HEK293T (cell line): Measurements from ENCODE around the gene FOXI3.

ENCODE experiments used
- CTCF ChIA-PET: fragments of 350-600 bp; formaldehyde crosslinking; extraction: SDS; loops from one replicate; lab custom pipeline; 2021; ENCODE audit warnings: antibody characterized with exemption, inconsistent platforms; lab: Yijun Ruan, JAX
- POLR2A ChIA-PET: fragments of 350-600 bp; formaldehyde crosslinking; extraction: SDS; loops from one replicate; lab custom pipeline; 2020; ENCODE audit warnings: antibody characterized with exemption, inconsistent platforms; lab: Yijun Ruan, JAX
- DNase-seq: peaks from one replicate; pipeline ENCODE4 v3.0.0; 2012; ENCODE audit warnings: mixed read lengths; ENCODE audit errors: extremely low spot score
- ARNT ChIP-seq: fragments of 450-650 bp; IDR thresholded peaks from 2 replicates; pipeline ENCODE4 v1.6.1; 2017; ENCODE audit warnings: mild to moderate bottlenecking
- BHLHE40 ChIP-seq: fragments of 450-650 bp; IDR thresholded peaks from 2 replicates; pipeline ENCODE4 v1.6.1; 2016; ENCODE audit warnings: mild to moderate bottlenecking, moderate library complexity, borderline replicate concordance
- CTBP1 ChIP-seq: fragments of 450-650 bp; IDR thresholded peaks from 2 replicates; pipeline ENCODE4 v1.6.1; 2016; ENCODE audit warnings: borderline replicate concordance
- ELF4 ChIP-seq: fragments of 450-650 bp; IDR thresholded peaks from 2 replicates; pipeline ENCODE4 v1.6.1; 2017; ENCODE audit warnings: antibody characterized with exemption
- FOXA1 ChIP-seq: fragments of 450-650 bp; IDR thresholded peaks from 2 replicates; pipeline ENCODE4 v1.6.1; 2016; ENCODE audit warnings: mild to moderate bottlenecking
- FOXK2 ChIP-seq: fragments of 450-650 bp; IDR thresholded peaks from 2 replicates; pipeline ENCODE4 v1.6.1; 2016; ENCODE audit warnings: mild to moderate bottlenecking
- FOXM1 ChIP-seq: fragments of 450-650 bp; IDR thresholded peaks from 2 replicates; pipeline ENCODE4 v1.6.1; 2017; ENCODE audit warnings: mild to moderate bottlenecking, borderline replicate concordance
- HDGF ChIP-seq: fragments of 450-650 bp; IDR thresholded peaks from 2 replicates; pipeline ENCODE4 v1.6.1; 2017; ENCODE audit warnings: antibody characterized with exemption, borderline replicate concordance
- L3MBTL2 ChIP-seq: fragments of 450-650 bp; conservative IDR thresholded peaks from 2 replicates; pipeline ENCODE4 v1.6.1; 2016; ENCODE audit warnings: mild to moderate bottlenecking
- LEF1 ChIP-seq: fragments of 450-650 bp; IDR thresholded peaks from 2 replicates; pipeline ENCODE4 v1.6.1; 2017; ENCODE audit warnings: mild to moderate bottlenecking, borderline replicate concordance
- NFRKB ChIP-seq: fragments of 450-650 bp; IDR thresholded peaks from 2 replicates; pipeline ENCODE4 v1.6.1; 2016; ENCODE audit warnings: mild to moderate bottlenecking, moderate library complexity
- PKNOX1 ChIP-seq: fragments of 450-650 bp; IDR thresholded peaks from 2 replicates; pipeline ENCODE4 v1.6.1; 2016
- SP1 ChIP-seq: fragments of 450-650 bp; IDR thresholded peaks from 2 replicates; pipeline ENCODE4 v1.6.1; 2017
- SUZ12 ChIP-seq: fragments of 450-650 bp; IDR thresholded peaks from 2 replicates; pipeline ENCODE4 v1.6.1; 2016; ENCODE audit warnings: mild to moderate bottlenecking
- TARDBP ChIP-seq: fragments of 450-650 bp; IDR thresholded peaks from 2 replicates; pipeline ENCODE4 v1.6.1; 2016
- ZNF384 ChIP-seq: fragments of 450-650 bp; IDR thresholded peaks from 2 replicates; pipeline ENCODE4 v1.6.1; 2016

Gene FOXI3

GRCh38 chr2:88400037-88400767 lies 52.3 kb downstream of the FOXI3 start:
- no peak for DNase-seq
- ChIA-PET CTCF (no interaction called here), POLR2A (no interaction called here)
- TF ChIP-seq BHLHE40, result no peak
- TF ChIP-seq SUZ12, result no peak
- TF ChIP-seq FOXM1, result no peak
- no peak for TF ChIP-seq ELF4
- no peak for TF ChIP-seq ZNF384
- TF ChIP-seq FOXA1, result no peak
- TF ChIP-seq NFRKB, result no peak

GRCh38 chr2:88398180-88398579 lies 54.3 kb downstream of the FOXI3 start:
- ChIA-PET CTCF (no interaction called here), POLR2A (no interaction called here)
- TF ChIP-seq TARDBP, result no peak
- no peak for TF ChIP-seq LEF1
- TF ChIP-seq L3MBTL2, result no peak
- no peak for TF ChIP-seq BHLHE40
- no peak for TF ChIP-seq FOXA1
- TF ChIP-seq FOXK2, result no peak
- TF ChIP-seq ELF4, result no peak
- no peak for TF ChIP-seq SUZ12
- TF ChIP-seq ZNF384, result no peak
- no peak for TF ChIP-seq HDGF
- TF ChIP-seq ARNT, result no peak
- TF ChIP-seq PKNOX1, result no peak
- TF ChIP-seq NFRKB, result no peak
- no peak for TF ChIP-seq FOXM1
- TF ChIP-seq CTBP1, result no peak
- no peak for TF ChIP-seq SP1
- DNase-seq, result no peak
